NOMO-1 treated with DMSO at 0.1 percent for 48 hours (cell line): Measurements from ENCODE around the gene CNGA1.
A peak's percentile ranks its signal among the peaks of the same experiment; 100 is the strongest.

Experiments
- DNase-seq: peaks from one replicate; lab custom pipeline; 2025; ENCODE audit not compliant: unreplicated experiment; lab: John Stamatoyannopoulos, UW

Gene CNGA1

DNA sequence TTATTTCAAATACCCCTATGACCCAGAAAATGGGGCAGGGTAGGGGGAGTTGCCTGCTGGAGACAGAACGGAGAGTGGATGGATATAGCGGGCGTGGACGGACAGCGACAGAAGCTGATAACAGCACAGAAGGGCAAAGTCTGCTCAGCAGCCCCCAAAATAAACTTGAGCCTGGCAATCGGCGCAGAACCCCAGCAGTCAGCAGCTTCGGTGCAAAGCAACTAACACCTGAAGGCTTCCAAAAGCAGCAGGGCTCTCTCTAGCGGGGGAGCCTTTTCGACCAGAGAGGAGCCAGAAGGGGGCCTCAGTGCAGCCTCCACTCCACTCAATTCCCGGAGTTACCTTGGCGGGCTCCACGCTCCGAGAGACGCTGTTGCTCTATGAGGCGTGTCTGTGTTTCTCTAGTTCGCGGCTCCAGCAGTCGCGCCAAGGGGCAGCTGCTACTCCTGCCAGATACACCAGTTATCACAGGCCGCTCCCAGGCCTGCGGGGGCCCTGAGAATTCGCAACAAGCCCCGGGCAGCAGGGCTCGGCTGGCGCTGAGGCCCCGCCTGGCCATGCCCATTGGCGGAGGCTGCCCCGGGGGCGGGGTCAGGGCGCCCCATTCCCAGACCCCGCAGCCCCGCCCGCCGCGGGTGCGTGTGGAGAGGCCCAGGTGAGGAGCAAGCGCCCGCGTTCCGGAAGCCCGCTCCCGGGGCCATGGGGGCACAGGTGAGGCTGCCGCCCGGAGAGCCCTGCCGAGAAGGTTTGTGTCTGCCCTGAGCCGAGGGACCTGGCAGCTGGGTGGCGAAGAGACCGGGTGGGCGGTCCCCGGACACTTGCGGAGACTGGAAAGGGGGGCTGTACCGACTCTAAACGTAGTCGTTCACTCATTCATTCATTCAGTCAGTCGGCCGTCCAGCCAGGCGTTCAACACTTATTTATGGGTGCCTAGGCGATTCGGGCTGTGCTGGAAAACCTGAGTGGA lies at the start of gene CNGA1, which contains the start of gene NIPAL1:
TSS of gene CNGA1 (minus strand) at position 541 of the 967 bp plus-strand sequence. CDS start 63,992 bp downstream, outside the sequence.
TSS of gene NIPAL1 (plus strand) at position 632 of the 967 bp plus-strand sequence. CDS start at position 700, 68 bp downstream.
- peak; percentile 43 for DNase-seq

- no peak for DNase-seq
These were observed 49.1 kb upstream of the CNGA1 start for GRCh38 chr4:48065587-48066052.

- DNase-seq: no peak
These were observed 47.9 kb upstream of the CNGA1 start for GRCh38 chr4:48064349-48064748.

- no peak for DNase-seq
These were observed 42.4 kb upstream of the CNGA1 start for GRCh38 chr4:48058617-48059530.

DNA sequence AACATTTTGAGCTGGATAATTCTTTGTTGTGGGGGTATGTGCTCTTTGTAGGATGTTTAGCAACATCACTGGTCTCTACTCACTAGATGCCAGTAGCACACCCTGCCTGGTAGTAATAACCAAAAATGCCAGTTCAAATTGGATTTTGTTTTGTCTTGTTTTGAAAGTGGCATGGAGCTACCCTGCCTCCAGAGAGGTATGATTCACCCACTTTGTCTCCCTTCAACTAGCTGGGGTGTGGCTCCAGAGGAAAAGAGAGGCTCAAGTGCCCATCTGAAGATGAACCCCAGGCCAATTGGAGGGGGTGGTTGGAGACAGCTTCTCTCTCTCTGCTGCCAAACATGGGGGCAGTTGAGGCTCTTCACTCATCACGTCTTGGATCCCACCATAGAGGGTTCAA lies 34.6 kb upstream of the CNGA1 start:
- DNase-seq: no peak

- DNase-seq: no peak
These were observed 33.0 kb upstream of the CNGA1 start for GRCh38 chr4:48049483-48049882.

GRCh38 chr4:48047896-48048295 lies 31.4 kb upstream of the CNGA1 start:
- DNase-seq: no peak

DNA sequence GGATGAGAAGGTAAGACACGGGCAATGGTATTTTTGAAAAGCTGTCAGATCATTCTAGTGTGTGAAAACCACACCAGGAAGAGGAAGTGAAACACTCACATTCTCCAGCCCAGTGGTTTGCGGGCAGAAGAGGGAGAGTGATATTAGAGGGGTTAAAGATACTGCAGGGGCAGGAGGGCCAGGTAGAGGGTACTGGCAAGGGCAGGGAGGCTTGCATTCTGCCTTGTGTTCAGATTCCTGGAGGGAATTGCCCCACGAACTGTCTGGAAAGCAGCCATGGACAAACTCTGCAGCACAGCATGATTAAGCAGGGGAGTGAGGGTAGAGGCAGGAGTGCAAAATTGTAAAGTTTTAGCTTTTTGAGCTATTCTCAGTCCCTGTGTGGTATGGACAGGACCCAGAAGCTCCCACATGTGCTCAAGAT lies 31.0 kb upstream of the CNGA1 start:
- DNase-seq: peak; percentile 91

- no peak for DNase-seq
These were observed 29.6 kb upstream of the CNGA1 start for GRCh38 chr4:48046059-48046458.

DNA sequence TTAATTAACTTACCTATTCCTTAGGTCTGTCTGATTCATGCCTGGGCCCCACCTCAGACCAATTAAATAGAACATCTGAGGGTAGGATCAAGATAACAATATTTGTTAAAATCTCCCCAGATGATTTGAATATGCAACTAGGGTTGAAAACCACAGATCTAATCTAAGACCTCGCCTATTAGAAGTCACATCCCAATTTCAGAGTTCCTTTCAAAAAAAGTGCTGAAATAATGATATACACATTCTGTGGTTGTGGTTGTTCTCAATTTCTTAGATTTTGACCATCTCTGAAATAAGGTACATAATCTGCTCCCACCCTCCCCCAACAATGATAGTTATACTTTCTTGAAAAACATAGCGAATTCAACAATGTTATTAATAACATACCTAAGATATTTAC lies 27.8 kb upstream of the CNGA1 start:
- DNase-seq: no peak

GRCh38 chr4:48043504-48043903 lies 27.0 kb upstream of the CNGA1 start:
- DNase-seq: no peak

DNA sequence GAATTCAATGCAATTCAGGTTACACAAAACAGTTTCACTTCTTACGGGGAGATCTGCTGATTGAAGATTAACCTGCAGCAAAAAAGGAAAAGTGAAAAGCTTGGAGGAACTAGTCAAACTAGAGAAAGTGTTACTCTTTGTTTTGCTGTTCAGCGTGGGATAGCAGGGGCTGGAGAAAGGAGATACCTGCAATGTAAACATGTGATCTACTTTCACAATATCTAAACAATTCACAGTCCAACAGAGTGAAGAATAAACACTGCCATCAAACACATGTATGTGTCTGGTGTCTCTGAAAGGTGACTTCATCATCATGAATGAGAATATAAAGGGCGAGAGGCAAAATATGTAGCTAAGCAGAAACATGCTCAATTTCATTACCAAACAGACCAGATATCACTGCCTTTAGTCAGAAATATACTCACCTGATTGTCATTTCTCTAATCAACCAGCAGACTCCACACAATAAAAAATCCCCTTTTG lies 26.5 kb upstream of the CNGA1 start:
- DNase-seq: no peak

DNA sequence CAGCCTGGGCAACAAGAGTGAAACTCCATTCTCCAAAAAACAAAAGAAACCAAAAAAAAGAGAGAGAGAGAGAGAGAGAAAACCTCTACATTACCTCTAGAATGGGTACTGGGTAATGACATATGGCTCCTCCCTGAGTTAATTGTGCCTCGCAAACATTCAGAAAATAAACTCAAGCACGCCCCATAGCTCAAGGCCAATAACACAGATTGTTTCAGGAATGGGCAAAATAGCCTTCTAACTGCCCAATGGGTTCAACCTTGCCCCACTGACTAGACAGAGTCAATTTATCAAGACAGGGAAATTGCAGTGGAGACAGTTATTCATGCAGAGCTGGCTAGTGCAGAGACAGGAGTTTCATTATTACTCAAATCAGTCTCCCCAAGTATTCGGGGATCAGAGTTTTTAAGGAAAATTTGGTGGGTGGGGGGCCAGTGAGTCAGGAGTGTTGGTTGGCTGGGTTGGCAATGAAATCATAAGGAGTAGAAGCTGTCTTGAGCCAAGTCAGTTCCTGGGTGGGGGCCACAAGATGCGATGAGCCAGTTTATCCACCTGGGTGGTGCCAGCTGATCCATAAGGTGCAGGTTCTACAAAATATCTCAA lies 25.2 kb upstream of the CNGA1 start:
- DNase-seq: no peak

GRCh38 chr4:48039561-48039960 lies 23.1 kb upstream of the CNGA1 start:
- DNase-seq: no peak

DNA sequence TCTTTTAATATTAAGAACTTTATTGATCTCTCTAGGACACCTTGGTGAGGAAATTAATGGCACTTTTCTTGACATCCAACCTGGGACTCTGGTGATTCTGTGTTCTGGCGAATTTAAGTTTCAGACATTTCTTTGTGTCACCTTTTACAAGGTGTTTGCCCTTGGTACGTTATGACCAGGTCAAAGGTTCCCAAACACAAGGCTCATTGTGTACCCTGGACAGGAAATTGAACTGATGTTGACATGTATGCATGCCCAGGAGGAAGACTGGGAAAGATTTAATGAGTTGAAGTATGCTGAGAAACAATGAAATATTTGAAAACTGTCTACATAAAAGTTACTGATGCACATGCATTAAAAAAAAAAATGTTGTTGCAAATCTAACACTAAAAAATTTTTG lies 22.2 kb upstream of the CNGA1 start:
- no peak for DNase-seq

GRCh38 chr4:48037117-48037462 lies 20.6 kb upstream of the CNGA1 start:
- no peak for DNase-seq

- DNase-seq: no peak
These were observed 19.5 kb upstream of the CNGA1 start for GRCh38 chr4:48035952-48036351.

- DNase-seq: peak; percentile 81
These were observed 17.4 kb upstream of the CNGA1 start for GRCh38 chr4:48033825-48034413.

GRCh38 chr4:48033412-48033811 lies 16.9 kb upstream of the CNGA1 start:
- no peak for DNase-seq

DNA sequence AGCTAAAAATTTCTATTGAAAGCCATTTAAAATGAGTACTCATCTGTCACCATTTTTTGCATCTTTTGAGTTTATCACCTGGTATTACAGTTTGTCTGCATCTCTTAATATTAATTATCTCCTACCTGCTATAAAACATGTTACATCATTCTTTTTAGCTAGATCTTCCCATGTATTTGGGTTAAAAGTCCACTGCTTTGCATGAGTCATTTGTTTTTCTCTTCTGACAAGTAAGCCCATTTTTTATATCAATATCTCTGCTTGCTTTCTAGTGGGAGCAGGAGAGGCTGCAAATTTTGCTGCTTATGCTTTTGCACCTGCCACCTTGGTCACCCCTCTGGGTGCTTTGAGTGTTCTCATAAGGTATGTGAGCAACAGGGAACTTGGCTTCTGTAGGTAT lies 16.2 kb upstream of the CNGA1 start:
- no peak for DNase-seq
